Endothelial cell of umbilical vein (primary cell): ENCODE data around the gene RGS8.

Source experiments
- CTCF ChIP-seq, 2 donors: IDR thresholded peaks; 1 replicate in 1 of 2; 2 replicates in 1 of 2; pipeline ENCODE4 v1.5.1; 2011; ENCODE audit warnings: low read length in 2 of 2, mild to moderate bottlenecking in 2 of 2, moderate library complexity in 2 of 2, control low read depth in 1 of 2, inconsistent platforms in 1 of 2, low read depth in 1 of 2; ENCODE audit not compliant: insufficient read depth in 1 of 2; ENCODE audit errors: extremely low read depth in 1 of 2
- EZH2 ChIP-seq: IDR thresholded peaks from 2 replicates; pipeline ENCODE4 v1.6.1; 2012; ENCODE audit warnings: borderline replicate concordance, low read depth, mild to moderate bottlenecking, moderate library complexity, low read length, inconsistent platforms; ENCODE audit not compliant: severe bottlenecking
- GATA2 ChIP-seq: IDR thresholded peaks from 2 replicates; pipeline ENCODE4 v1.7.0; 2011; ENCODE audit warnings: low read depth, mild to moderate bottlenecking, moderate library complexity, mixed read lengths, low read length; ENCODE audit not compliant: insufficient read length, insufficient read depth
- JUN ChIP-seq: IDR thresholded peaks from 2 replicates; pipeline ENCODE4 v1.6.1; 2011; ENCODE audit warnings: borderline replicate concordance, low read depth; ENCODE audit not compliant: insufficient read length, insufficient read depth
- POLR2A ChIP-seq: IDR thresholded peaks from 2 replicates; pipeline ENCODE4 v1.6.1; 2012; ENCODE audit warnings: low read depth, mild to moderate bottlenecking, control low read depth, low read length
- POLR2AphosphoS5 ChIP-seq: IDR thresholded peaks from 2 replicates; pipeline ENCODE4 v1.6.1; 2012; ENCODE audit warnings: low read depth, mild to moderate bottlenecking, control low read depth, low read length, moderate library complexity; ENCODE audit not compliant: insufficient read depth
- TF ChIP-seq, protein P1 (sequence below): IDR thresholded peaks from 2 replicates; pipeline ENCODE4 v1.6.1; 2011; ENCODE audit not compliant: insufficient read depth, insufficient read length

DNA sequence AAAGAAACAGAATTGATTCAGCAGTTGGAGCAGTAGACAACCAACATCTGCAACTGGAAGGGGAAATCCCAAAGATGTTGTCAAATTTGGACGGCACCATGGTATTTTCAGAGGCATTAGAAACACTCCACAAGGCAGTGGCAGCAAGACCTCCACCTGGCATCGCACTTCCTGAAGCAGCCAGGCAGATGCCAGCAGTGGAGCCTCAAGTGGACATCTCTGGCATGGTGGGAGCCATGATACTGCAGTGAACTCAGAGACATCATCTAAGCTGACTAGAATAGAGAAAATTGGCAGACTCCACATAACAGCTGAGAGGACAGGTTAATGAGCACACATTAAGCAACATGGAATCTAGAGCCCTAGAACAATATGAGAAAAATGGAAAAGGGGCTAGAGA lies 33.9 kb upstream of the RGS8 start:
- TF ChIP-seq POLR2A (no peak), CTCF (IDR thresholded peaks at IDR 0.05; ENCODE audit: extremely low read depth in 1 of 2, insufficient read depth in 1 of 2, low read depth in 1 of 2, low read length in 2 of 2) (no peak), EZH2 (no peak), JUN (no peak), GATA2 (no peak), POLR2AphosphoS5 (no peak)
- TF ChIP-seq, protein P1, sequence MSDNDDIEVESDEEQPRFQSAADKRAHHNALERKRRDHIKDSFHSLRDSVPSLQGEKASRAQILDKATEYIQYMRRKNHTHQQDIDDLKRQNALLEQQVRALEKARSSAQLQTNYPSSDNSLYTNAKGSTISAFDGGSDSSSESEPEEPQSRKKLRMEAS, result no peak
